ENCODE measurements around the gene CD3E. TPM values are rescaled to one million over a fixed set of nuclear protein-coding genes. Genes with fewer than 3 reads are reported as not detected.

The CD3E gene
- total and polyA plus RNA-seq, 4 donors = 0.33 to 2.3 (median 1.8) TPM

GRCh38 chr11:118295815-118296454, 8.6 kb upstream of the CD3E start:
- no peak overlapping the region for H3K27ac ChIP-seq (ENCODE audit: low read depth in 1 of 2, low read length in 2 of 2)
- no peaks in the 10 kb centered on the region for H3K9me3 ChIP-seq (ENCODE audit: control insufficient read depth in 4 of 4, low read length in 3 of 4)
- H3K27me3 ChIP-seq (ENCODE audit: control insufficient read depth in 4 of 4, insufficient read depth in 4 of 4, low read length in 3 of 4) = no peaks in the 10 kb centered on the region
- 44% methylated on average over 3 of the region's 3 CpGs for WGBS
- DNase-seq (ENCODE audit: low spot score) = no peak
- H3K4me1 ChIP-seq (ENCODE audit: control insufficient read depth in 4 of 4, insufficient read depth in 4 of 4, low read length in 3 of 4) = peaks cover 0 to 4% (median 0%) of the 10 kb centered on the region in 4 donors
- no peaks in the 10 kb centered on the region for H3K36me3 ChIP-seq (ENCODE audit: control insufficient read depth in 4 of 4, insufficient read depth in 3 of 4, low read depth in 1 of 4, low read length in 3 of 4)
- TF ChIP-seq, protein P1, sequence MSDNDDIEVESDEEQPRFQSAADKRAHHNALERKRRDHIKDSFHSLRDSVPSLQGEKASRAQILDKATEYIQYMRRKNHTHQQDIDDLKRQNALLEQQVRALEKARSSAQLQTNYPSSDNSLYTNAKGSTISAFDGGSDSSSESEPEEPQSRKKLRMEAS (IDR thresholded peaks at IDR 0.05) = no peak
- TF ChIP-seq TAF1 (conservative IDR thresholded peaks at IDR 0.05) = no peak
- no peak for TF ChIP-seq GABPA (IDR thresholded peaks at IDR 0.05 in 1 of 2, conservative IDR thresholded peaks at IDR 0.05 in 1 of 2)
- TF ChIP-seq JUND (IDR thresholded peaks at IDR 0.05) = peak in 1 of 2 donors; percentile 31
- TF ChIP-seq CTCF (IDR thresholded peaks at IDR 0.05; ENCODE audit: low read depth, low read length, missing input control) = peak; percentile 70
- TF ChIP-seq FOXA2 (IDR thresholded peaks at IDR 0.05) = no peak
- TF ChIP-seq HNF4A (conservative IDR thresholded peaks at IDR 0.05) = peak in 1 of 2 donors; percentile 24
- peak; percentile 14 for TF ChIP-seq FOXA1 (IDR thresholded peaks at IDR 0.05)
- TF ChIP-seq ATF3 (IDR thresholded peaks at IDR 0.05) = no peak
- TF ChIP-seq YY1 (IDR thresholded peaks at IDR 0.05) = no peak
- TF ChIP-seq RXRA (IDR thresholded peaks at IDR 0.05) = no peak
- TF ChIP-seq SP1 (IDR thresholded peaks at IDR 0.05) = no peak
- TF ChIP-seq NR2F2 (IDR thresholded peaks at IDR 0.05) = no peak
- TF ChIP-seq HNF4G (IDR thresholded peaks at IDR 0.05) = no peak
- TF ChIP-seq, protein P2, sequence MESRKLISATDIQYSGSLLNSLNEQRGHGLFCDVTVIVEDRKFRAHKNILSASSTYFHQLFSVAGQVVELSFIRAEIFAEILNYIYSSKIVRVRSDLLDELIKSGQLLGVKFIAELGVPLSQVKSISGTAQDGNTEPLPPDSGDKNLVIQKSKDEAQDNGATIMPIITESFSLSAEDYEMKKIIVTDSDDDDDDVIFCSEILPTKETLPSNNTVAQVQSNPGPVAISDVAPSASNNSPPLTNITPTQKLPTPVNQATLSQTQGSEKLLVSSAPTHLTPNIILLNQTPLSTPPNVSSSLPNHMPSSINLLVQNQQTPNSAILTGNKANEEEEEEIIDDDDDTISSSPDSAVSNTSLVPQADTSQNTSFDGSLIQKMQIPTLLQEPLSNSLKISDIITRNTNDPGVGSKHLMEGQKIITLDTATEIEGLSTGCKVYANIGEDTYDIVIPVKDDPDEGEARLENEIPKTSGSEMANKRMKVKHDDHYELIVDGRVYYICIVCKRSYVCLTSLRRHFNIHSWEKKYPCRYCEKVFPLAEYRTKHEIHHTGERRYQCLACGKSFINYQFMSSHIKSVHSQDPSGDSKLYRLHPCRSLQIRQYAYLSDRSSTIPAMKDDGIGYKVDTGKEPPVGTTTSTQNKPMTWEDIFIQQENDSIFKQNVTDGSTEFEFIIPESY (IDR thresholded peaks at IDR 0.05) = no peak
- no peak for TF ChIP-seq REST (IDR thresholded peaks at IDR 0.05)
- TF ChIP-seq RAD21 (IDR thresholded peaks at IDR 0.05) = peak; percentile 83
- TF ChIP-seq EGR1 (IDR thresholded peaks at IDR 0.05; ENCODE audit: low read depth in 2 of 2) = no peak
- peak overlapping the region in 1 of 2 donors; percentile 10 for H3K9ac ChIP-seq (ENCODE audit: low read depth in 1 of 2, low read length in 2 of 2)
- H3K4me3 ChIP-seq (ENCODE audit: low read depth in 1 of 3, low read length in 3 of 3) = no peak overlapping the region

Measured in liver (tissue), 9 donors.